ENCODE data around the gene BMPER.

DNA sequence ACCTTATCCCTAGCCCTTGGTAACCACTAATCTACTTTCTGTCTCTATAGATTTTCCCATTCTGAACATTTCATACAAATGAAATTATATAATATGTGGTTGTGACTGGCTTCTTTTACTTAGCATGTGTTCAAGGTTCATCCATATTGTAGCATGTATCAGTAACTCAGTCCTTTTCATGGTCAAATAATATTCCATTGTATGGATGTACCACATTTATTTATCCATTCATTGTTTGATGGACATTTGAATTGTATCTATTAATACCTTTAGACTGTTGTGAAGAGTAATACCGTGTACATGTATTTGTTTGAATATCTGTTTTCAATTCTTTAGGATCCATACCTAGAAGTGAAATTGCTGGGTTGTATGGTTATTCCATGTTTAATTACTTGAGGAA lies 210.2 kb downstream of the BMPER start:
- TF ChIP-seq, protein P1, sequence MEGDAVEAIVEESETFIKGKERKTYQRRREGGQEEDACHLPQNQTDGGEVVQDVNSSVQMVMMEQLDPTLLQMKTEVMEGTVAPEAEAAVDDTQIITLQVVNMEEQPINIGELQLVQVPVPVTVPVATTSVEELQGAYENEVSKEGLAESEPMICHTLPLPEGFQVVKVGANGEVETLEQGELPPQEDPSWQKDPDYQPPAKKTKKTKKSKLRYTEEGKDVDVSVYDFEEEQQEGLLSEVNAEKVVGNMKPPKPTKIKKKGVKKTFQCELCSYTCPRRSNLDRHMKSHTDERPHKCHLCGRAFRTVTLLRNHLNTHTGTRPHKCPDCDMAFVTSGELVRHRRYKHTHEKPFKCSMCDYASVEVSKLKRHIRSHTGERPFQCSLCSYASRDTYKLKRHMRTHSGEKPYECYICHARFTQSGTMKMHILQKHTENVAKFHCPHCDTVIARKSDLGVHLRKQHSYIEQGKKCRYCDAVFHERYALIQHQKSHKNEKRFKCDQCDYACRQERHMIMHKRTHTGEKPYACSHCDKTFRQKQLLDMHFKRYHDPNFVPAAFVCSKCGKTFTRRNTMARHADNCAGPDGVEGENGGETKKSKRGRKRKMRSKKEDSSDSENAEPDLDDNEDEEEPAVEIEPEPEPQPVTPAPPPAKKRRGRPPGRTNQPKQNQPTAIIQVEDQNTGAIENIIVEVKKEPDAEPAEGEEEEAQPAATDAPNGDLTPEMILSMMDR (IDR thresholded peaks at IDR 0.05) = no peak
- no peak for TF ChIP-seq POLR2A (IDR thresholded peaks at IDR 0.05)

Data from vagina (tissue), 2 donors.